Stomach (tissue), 4 donors: ENCODE data around the gene TRIM63.

ENCODE experiments used
- CTCF ChIP-seq, 7 experiments: fragments of 450-650 bp in 4 of 7; fragments of 200-600 bp in 3 of 7; sonication (generic) in 3 of 7; IDR thresholded peaks; one replicate each; pipeline ENCODE4 v1.5.1; 2016 to 2019; ENCODE audit warnings: antibody characterized with exemption in 7 of 7, control low read depth in 2 of 7, mild to moderate bottlenecking in 1 of 7
- POLR2A ChIP-seq, 4 donors: fragments of 450-650 bp; IDR thresholded peaks; one replicate each; pipeline ENCODE4 v1.6.1; 2016; ENCODE audit warnings: antibody characterized with exemption in 4 of 4, control low read depth in 2 of 4, mild to moderate bottlenecking in 1 of 4, moderate library complexity in 1 of 4

DNA sequence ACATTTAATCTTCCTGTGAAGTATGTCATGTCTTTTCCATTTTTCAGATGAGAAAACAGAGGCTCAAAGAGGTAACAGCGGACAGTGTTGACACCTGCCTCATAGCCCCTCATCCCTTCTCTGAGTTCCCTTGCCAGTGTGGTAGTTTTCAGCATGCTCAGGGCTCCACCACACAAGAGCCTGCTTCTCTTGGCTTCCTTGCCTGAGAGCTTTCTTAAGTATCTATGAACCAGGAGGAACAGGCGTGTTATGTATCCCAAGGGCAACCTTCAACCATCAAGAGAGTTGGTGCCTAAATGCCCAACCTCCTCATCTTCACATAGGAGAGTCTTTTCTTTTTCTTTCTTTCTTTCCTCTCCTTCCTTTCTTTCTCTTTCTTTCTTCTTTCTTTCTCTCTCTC is 63.7 kb downstream of the TRIM63 start:
- TF ChIP-seq POLR2A (IDR thresholded peaks at IDR 0.05), result no peak
- TF ChIP-seq CTCF (IDR thresholded peaks at IDR 0.05), result no peak
